Heart right ventricle (tissue), 16 donors: ENCODE results near the gene EMP3. TPM values are rescaled to one million over a fixed set of nuclear protein-coding genes. Genes with fewer than 3 reads are reported as not detected.

Experiments
- ATAC-seq, 8 donors: fragments of 200-7000 bp; cut with Tn5 transposase; one replicate each; pipeline ENCODE4 v1.9.1; 2020; ENCODE audit warnings: mild to moderate bottlenecking in 8 of 8, moderate library complexity in 8 of 8, moderate number of reproducible peaks in 1 of 8
- DNase-seq, 2 donors: peaks; one replicate each; pipeline ENCODE4 v3.0.0-alpha.2; 2020
- H3K27ac ChIP-seq, 10 donors: fragments of 200-600 bp; sonication (generic) in 2 of 10; one replicate each; pipeline versions ENCODE4 v1.5.0 to v1.8.0; 2020 to 2022; ENCODE audit warnings: mild to moderate bottlenecking in 3 of 10
- H3K27me3 ChIP-seq, 7 donors: fragments of 200-600 bp; one replicate each; pipeline ENCODE4 v1.8.0; 2021 to 2022; ENCODE audit warnings: mild to moderate bottlenecking in 2 of 7
- H3K36me3 ChIP-seq, 9 donors: fragments of 200-600 bp; sonication (generic) in 1 of 9; one replicate each; pipeline versions ENCODE4 v1.5.0 to v1.8.0; 2020 to 2022; ENCODE audit warnings: mild to moderate bottlenecking in 2 of 9
- H3K4me1 ChIP-seq, 9 donors: fragments of 200-600 bp; sonication (generic) in 1 of 9; one replicate each; pipeline versions ENCODE4 v1.5.0 to v1.8.0; 2020 to 2022; ENCODE audit warnings: mild to moderate bottlenecking in 4 of 9
- H3K4me3 ChIP-seq, 10 donors: fragments of 200-600 bp; sonication (generic) in 2 of 10; one replicate each; pipeline versions ENCODE4 v1.5.0 to v1.8.0; 2020 to 2022; ENCODE audit warnings: mild to moderate bottlenecking in 7 of 10, moderate library complexity in 2 of 10
- H3K9me3 ChIP-seq, 11 donors: fragments of 200-600 bp in 10 of 11; sonication (generic) in 2 of 11; one replicate each; pipeline versions ENCODE4 v1.5.0 to v1.8.0; 2013 to 2022; ENCODE audit warnings: mild to moderate bottlenecking in 2 of 11, control low read depth in 1 of 11, moderate library complexity in 1 of 11
- CTCF ChIP-seq, 9 donors: fragments of 200-600 bp; sonication (generic) in 2 of 9; IDR thresholded peaks; one replicate each; pipeline versions ENCODE4 v1.5.0 to v1.8.0; 2021 to 2022; ENCODE audit warnings: antibody characterized with exemption in 9 of 9, mild to moderate bottlenecking in 5 of 9, moderate library complexity in 1 of 9
- WGBS, 2 donors: extraction: QIAGEN DNeasy Blood & Tissue Kit; methylation state at CpG; one replicate each; pipeline ENCODE4 v1.1.7; 2013; ENCODE audit warnings: inconsistent platforms in 1 of 2; 5-methylcytosine and 5-hydroxymethylcytosine counted together
- intact Hi-C, 10 donors: fragments of 100-400 bp; cut with DNase I; formaldehyde crosslinking; loops; one replicate each; pipeline versions ENCODE4 v1.11.1 to v1.14.2; 2022
- long read RNA-seq, 3 donors: library from polyadenylated mRNA; unstranded; transcript quantifications; one replicate each; pipeline ENCODE4 v2.0.0, GENCODE V29; 2020 to 2021
- polyA plus RNA-seq, 2 donors: library from polyadenylated mRNA; stranded (reverse); fragments of 200-250 nt; gene quantifications; one replicate each; pipeline ENCODE4 v1.2.3, GENCODE V29; 2013
- total RNA-seq, 10 donors: library from RNA; stranded (reverse); fragmentation: NEBNext Ultra II Directional in 3 of 10; extraction: Animal tissue kit (Norgen Biotek cat#: 25700) in 3 of 10; gene quantifications; one replicate each; pipeline versions ENCODE4 v1.2.1 to v1.2.4, GENCODE V29; 2021 to 2023
- donor health status: Arrhythmogenic right ventricular cardiomyopathy.
- donor health status: ischemic (EF 13 %, LVEDD 7.1; RV severe dilation, severe dysfunction).
- donor health status: healthy with polysubstance abuse.
- donor health status: DM: no; HTN: yes; CAD: no.
- donor health status: DM: no; HTN: no; CAD: no.
- donor health status: ischemic (EF 25% LVEDD 6.9; RV normal size, moderate dysfunction).
- donor health status: ischemic (EF 25% LVEDD 5.7; RV mildly dilated, moderate dysfunction).
- donor health status: healthy.
- donor health status: DM: yes; HTN: yes; CAD: no.
- donor health status: Ischemic cardiomyopathy.
- donor health status: ischemic (EF 35%, LVEDD 5.7; RV mildly dilated, moderate dysfunction).
- donor health status: nonischemic (EF 11% LVEDD 7.7; RV severe dilation, severe dysfunction).
- donor health status: DM: yes; HTN: yes; CAD: no.
- donor health status: PGD.
- donor health status: ischemic (EF 29% LVEDD 5.4; RV normal size, mild dysfunction).
- donor health status: nonischemic (EF 23%, LVEDD 6.1; RV moderate dilation, normal function).

The EMP3 gene
- total RNA-seq (100 to 1,000 TPM in 1 of 10 donors, 10 to 100 TPM in 9; 18.8 to 119 (median 32.8) TPM), polyA plus RNA-seq (100 to 1,000 TPM; 116 to 124 TPM)
- long read RNA-seq, donor 1, transcript EMP3-201 (5 exons, 876 nt) = major isoform, 21 of 27 reads
- long read RNA-seq, donor 1, partial matches to known transcripts = 2 of 27 reads
- long read RNA-seq, donor 1, other reads (novel, unspliced or antisense) = 2 of 27 reads
- long read RNA-seq, donor 2, transcript EMP3-201 (5 exons, 876 nt) = major isoform, 29 of 35 reads
- long read RNA-seq, donor 2, partial matches to known transcripts = 2 of 35 reads
- long read RNA-seq, donor 2, other reads (novel, unspliced or antisense) = 2 of 35 reads
- long read RNA-seq, donor 3, transcript EMP3-201 (5 exons, 876 nt) = major isoform, 10 of 10 reads
- long read RNA-seq, donor 3, partial matches to known transcripts = 0 of 10 reads
- long read RNA-seq, donor 3, other reads (novel, unspliced or antisense) = 0 of 10 reads

GRCh38 chr19:48325265-48325910 is at the start of gene EMP3:
EMP3 (plus strand) TSS chr19:48325552; CDS start chr19:48326845, 1,293 bp downstream.
- peaks cover 4 to 94% (median 50%) of the 10 kb centered on the region in 9 donors for H3K4me1 ChIP-seq

GRCh38 chr19:48279747-48280146 is 45.6 kb upstream of the EMP3 start:
- ATAC-seq = no peak
- intact Hi-C loops = no loop called here
- Histone ChIP-seq H3K4me1 (peaks cover 0 to 2% (median 0%) of the 10 kb centered on the region in 9 donors), H3K27me3 (no peaks in the 10 kb centered on the region), H3K4me3 (no peak overlapping the region), H3K27ac (no peak overlapping the region), H3K9me3 (peaks cover 0 to 16% (median 4%) of the 10 kb centered on the region in 11 donors), H3K36me3 (peaks cover 0 to 23% (median 0%) of the 10 kb centered on the region in 9 donors)
- no peak for DNase-seq
- WGBS, 2 donors = 86 to 90% methylated on average over 9 of the region's 9 CpGs
- no peak for TF ChIP-seq CTCF (IDR thresholded peaks at IDR 0.05)

More at GRCh38 chr19:48325265-48325910, at the start of gene EMP3:
- peaks cover 0 to 34% (median 0%) of the 10 kb centered on the region in 9 donors for H3K36me3 ChIP-seq
- WGBS, 2 donors = 3% methylated on average over 22 of the region's 22 CpGs
- H3K4me3 ChIP-seq = peak within 1 kb of the TSS; percentile 40 to 70 (median 60)
- intact Hi-C loops = loop anchor here in 2 of 10 donors (5.0 to 10.0 kb wide), 3 partner anchors 37 to 259 kb away; partner anchors contain the start of genes SYNGR4 (in 1 of the 2) and TMEM143 (in 1 of the 2)
- H3K27ac ChIP-seq = peak within 1 kb of the TSS; percentile 73 to 99 (median 89)
- H3K9me3 ChIP-seq = peaks cover 0 to 8% (median 0%) of the 10 kb centered on the region in 11 donors
- no peak for TF ChIP-seq CTCF (IDR thresholded peaks at IDR 0.05)
- DNase-seq (peak; percentile 81 to 86), ATAC-seq (peak in 7 of 8 donors; percentile 15 to 43 (median 30))
- no peaks in the 10 kb centered on the region for H3K27me3 ChIP-seq

GRCh38 chr19:48283908-48284307 is 41.4 kb upstream of the EMP3 start:
- no peak for DNase-seq
- no peak for TF ChIP-seq CTCF (IDR thresholded peaks at IDR 0.05)
- H3K4me3 ChIP-seq = no peak overlapping the region
- peaks cover 0 to 6% (median 0%) of the 10 kb centered on the region in 9 donors for H3K4me1 ChIP-seq
- ATAC-seq = no peak
- no peaks in the 10 kb centered on the region for H3K27me3 ChIP-seq
- H3K9me3 ChIP-seq = peaks cover 0 to 31% (median 6%) of the 10 kb centered on the region in 11 donors
- H3K27ac ChIP-seq = no peak overlapping the region
- WGBS, 2 donors = 85 to 92% methylated on average over 7 of the region's 7 CpGs
- intact Hi-C loops = no loop called here
- peaks cover 0 to 42% (median 4%) of the 10 kb centered on the region in 9 donors for H3K36me3 ChIP-seq

GRCh38 chr19:48284896-48285295 is 40.5 kb upstream of the EMP3 start:
- H3K9me3 ChIP-seq = peaks cover 0 to 31% (median 6%) of the 10 kb centered on the region in 11 donors
- no peak for TF ChIP-seq CTCF (IDR thresholded peaks at IDR 0.05)
- ATAC-seq = no peak
- no peak for DNase-seq
- intact Hi-C loops = no loop called here
- H3K27me3 ChIP-seq = no peaks in the 10 kb centered on the region
- H3K4me1 ChIP-seq = peaks cover 0 to 6% (median 0%) of the 10 kb centered on the region in 9 donors
- H3K27ac ChIP-seq = no peak overlapping the region
- WGBS, 2 donors = 71 to 80% methylated on average over 4 of the region's 4 CpGs
- H3K4me3 ChIP-seq = no peak overlapping the region
- H3K36me3 ChIP-seq = peaks cover 0 to 42% (median 4%) of the 10 kb centered on the region in 9 donors
